H9 (cell line): ENCODE data around the gene MISP. TPM values are rescaled to one million over a fixed set of nuclear protein-coding genes. Genes with fewer than 3 reads are reported as not detected.

ENCODE experiments used
- DNase-seq: peaks from one replicate; pipeline ENCODE4 v3.0.0-alpha.2; 2017
- H2AFZ ChIP-seq: one replicate; pipeline ENCODE4 v1.6.1; 2013; ENCODE audit warnings: mild to moderate bottlenecking, low read length, control low read depth, moderate library complexity
- H2AK5ac ChIP-seq: 2 replicates; pipeline ENCODE4 v1.6.1; 2013; ENCODE audit warnings: low read length, control low read depth, mixed read lengths; ENCODE audit not compliant: insufficient read length
- H2BK120ac ChIP-seq: one replicate; pipeline ENCODE4 v1.6.1; 2013; ENCODE audit warnings: low read depth, mild to moderate bottlenecking, low read length, control low read depth, inconsistent platforms; ENCODE audit not compliant: poor library complexity, severe bottlenecking
- H2BK12ac ChIP-seq: 2 replicates; pipeline ENCODE4 v1.6.1; 2013; ENCODE audit warnings: low read length, control low read depth, mixed read lengths, low read depth; ENCODE audit not compliant: insufficient read length
- H2BK15ac ChIP-seq: 2 replicates; pipeline ENCODE4 v1.6.1; 2013; ENCODE audit warnings: low read depth, low read length, control low read depth
- H2BK20ac ChIP-seq: one replicate; pipeline ENCODE4 v1.6.1; 2013; ENCODE audit warnings: low read depth, mild to moderate bottlenecking, low read length, control low read depth, inconsistent platforms; ENCODE audit not compliant: poor library complexity, severe bottlenecking
- H2BK5ac ChIP-seq: 2 replicates; pipeline ENCODE4 v1.6.1; 2013; ENCODE audit warnings: low read length, control low read depth, mixed read lengths; ENCODE audit not compliant: insufficient read length
- H3K14ac ChIP-seq: 2 replicates; pipeline ENCODE4 v1.6.1; 2013; ENCODE audit warnings: low read length, control low read depth; ENCODE audit not compliant: insufficient read depth
- H3K18ac ChIP-seq: 2 replicates; pipeline ENCODE4 v1.6.1; 2013; ENCODE audit warnings: low read depth, mild to moderate bottlenecking, mixed read lengths, low read length, control low read depth; ENCODE audit not compliant: insufficient read length
- H3K23ac ChIP-seq: 2 replicates; pipeline ENCODE4 v1.6.1; 2013; ENCODE audit warnings: low read length, control low read depth, mixed read lengths, low read depth; ENCODE audit not compliant: insufficient read length
- H3K23me2 ChIP-seq: 2 replicates; pipeline ENCODE4 v1.6.1; 2013; ENCODE audit warnings: low read depth, mild to moderate bottlenecking, mixed read lengths, low read length, control low read depth; ENCODE audit not compliant: insufficient read length, poor library complexity, severe bottlenecking
- H3K27ac ChIP-seq: 2 replicates; pipeline ENCODE4 v1.5.1; 2013; ENCODE audit warnings: low read length, control low read depth, mixed read lengths, low read depth; ENCODE audit not compliant: insufficient read length
- H3K27me3 ChIP-seq: 2 replicates; pipeline ENCODE4 v1.6.1; 2013; ENCODE audit warnings: low read length, control low read depth, inconsistent platforms; ENCODE audit not compliant: insufficient read depth
- H3K4ac ChIP-seq: 2 replicates; pipeline ENCODE4 v1.6.1; 2013; ENCODE audit warnings: low read depth, mild to moderate bottlenecking, control low read depth, inconsistent platforms, low read length, moderate library complexity
- H3K4me1 ChIP-seq: 2 replicates; pipeline ENCODE4 v1.6.1; 2013; ENCODE audit warnings: low read length, control low read depth, inconsistent platforms; ENCODE audit not compliant: insufficient read depth
- H3K4me2 ChIP-seq: 2 replicates; pipeline ENCODE4 v1.6.1; 2013; ENCODE audit warnings: low read length, control low read depth, mixed read lengths; ENCODE audit not compliant: insufficient read length, insufficient read depth
- H3K56ac ChIP-seq: 2 replicates; pipeline ENCODE4 v1.6.1; 2013; ENCODE audit warnings: low read depth, mild to moderate bottlenecking, mixed read lengths, low read length, control low read depth; ENCODE audit not compliant: insufficient read length
- H3K79me1 ChIP-seq: 2 replicates; pipeline ENCODE4 v1.6.1; 2013; ENCODE audit warnings: low read depth, mild to moderate bottlenecking, moderate library complexity, low read length, control low read depth, inconsistent platforms; ENCODE audit not compliant: insufficient read depth, poor library complexity, severe bottlenecking
- H3K79me2 ChIP-seq: 2 replicates; pipeline ENCODE4 v1.6.1; 2013; ENCODE audit warnings: low read length, control low read depth, inconsistent platforms; ENCODE audit not compliant: insufficient read depth
- H3K9ac ChIP-seq: 2 replicates; pipeline ENCODE4 v1.6.1; 2013; ENCODE audit warnings: low read length, control low read depth, mixed read lengths; ENCODE audit not compliant: insufficient read length; ENCODE audit errors: extremely low read depth
- H3K9me3 ChIP-seq: one replicate; pipeline ENCODE4 v1.6.1; 2013; ENCODE audit warnings: low read depth, low read length, inconsistent platforms; ENCODE audit not compliant: control insufficient read depth
- H3T11ph ChIP-seq: one replicate; pipeline ENCODE4 v1.6.1; 2013; ENCODE audit warnings: mild to moderate bottlenecking, low read length, control low read depth, inconsistent platforms
- H4K20me1 ChIP-seq: one replicate; pipeline ENCODE4 v1.6.1; 2013; ENCODE audit not compliant: control insufficient read depth, insufficient read length, insufficient read depth
- H4K5ac ChIP-seq: 2 replicates; pipeline ENCODE4 v1.6.1; 2013; ENCODE audit warnings: low read depth, mild to moderate bottlenecking, mixed read lengths, low read length, control low read depth; ENCODE audit not compliant: insufficient read length
- H4K8ac ChIP-seq: replicated peaks from 2 replicates; pipeline ENCODE4 v1.6.1; 2013; ENCODE audit warnings: low read length, control low read depth, mixed read lengths, low read depth; ENCODE audit not compliant: insufficient read length
- H4K91ac ChIP-seq: 2 replicates; pipeline ENCODE4 v1.6.1; 2013; ENCODE audit warnings: low read depth, mild to moderate bottlenecking, moderate library complexity, mixed read lengths, low read length, control low read depth; ENCODE audit not compliant: insufficient read length
- H3K27ac Mint-ChIP-seq, 3 experiments: 2 replicates in 2 of 3; 3 replicates in 1 of 3; pipeline ENCODE4 v1.8.0; 2020 to 2021; ENCODE audit warnings: mixed read lengths in 3 of 3, mild to moderate bottlenecking in 1 of 3, moderate library complexity in 1 of 3
- H3K27me3 Mint-ChIP-seq: 2 replicates; pipeline ENCODE4 v1.8.0; 2021; ENCODE audit warnings: low read depth, mild to moderate bottlenecking, moderate library complexity, mixed read lengths
- H3K36me3 Mint-ChIP-seq, 3 experiments: 2 replicates in 2 of 3; 3 replicates in 1 of 3; pipeline ENCODE4 v1.8.0; 2020 to 2021; ENCODE audit warnings: low read depth in 3 of 3, mixed read lengths in 3 of 3; ENCODE audit not compliant: insufficient read depth in 1 of 3
- H3K4me1 Mint-ChIP-seq, 2 experiments: 2 replicates each; pipeline ENCODE4 v1.8.0; 2020; ENCODE audit warnings: mixed read lengths in 2 of 2
- H3K4me3 Mint-ChIP-seq, 2 experiments: 2 replicates in 1 of 2; 3 replicates in 1 of 2; pipeline ENCODE4 v1.8.0; 2020 to 2021; ENCODE audit warnings: mild to moderate bottlenecking in 2 of 2, mixed read lengths in 2 of 2, moderate library complexity in 1 of 2
- H3K9me3 Mint-ChIP-seq, 2 experiments: 2 replicates in 1 of 2; 3 replicates in 1 of 2; pipeline ENCODE4 v1.8.0; 2020; ENCODE audit warnings: mild to moderate bottlenecking in 2 of 2, mixed read lengths in 2 of 2, moderate library complexity in 1 of 2
- CTCF ChIP-seq: fragments of 200-600 bp; sonication (generic); conservative IDR thresholded peaks from 3 replicates; pipeline ENCODE4 v1.8.0; 2021; ENCODE audit warnings: antibody characterized with exemption, mild to moderate bottlenecking
- WGBS: extraction: QIAGEN DNeasy Blood & Tissue Kit; methylation state at CpG from one replicate; pipeline ENCODE4 v1.1.7; 2013; ENCODE audit warnings: missing lambda C conversion rate, low lambda C conversion rate, mixed read lengths; ENCODE audit not compliant: insufficient read length; ENCODE audit errors: extremely low coverage; 5-methylcytosine and 5-hydroxymethylcytosine counted together
- total RNA-seq: library from RNA; stranded (reverse); gene quantifications from 2 replicates; pipeline ENCODE4 v1.2.1, GENCODE V29; 2021

The MISP gene
- total RNA-seq, 1 experiment from 2014 or later: 0.44 TPM

- Histone ChIP-seq H2BK120ac (no peak overlapping the region), H4K20me1 (no peaks in the 10 kb centered on the region), H3K79me1 (peaks cover 9% of the 10 kb centered on the region), H2BK12ac (no peak overlapping the region), H3K23me2 (no peaks in the 10 kb centered on the region), H3K18ac (no peak overlapping the region), H2AFZ (no peak overlapping the region), H4K8ac (no peak overlapping the region), H3K27me3 (no peaks in the 10 kb centered on the region), H2BK20ac (no peak overlapping the region), H4K5ac (no peak overlapping the region), H3K9me3 (no peaks in the 10 kb centered on the region), H3K79me2 (peaks cover 11% of the 10 kb centered on the region; the same call in 1 of the 2 replicates), H3K4me2 (no peak overlapping the region), H3K23ac (no peak overlapping the region), H3K4me1 (no peaks in the 10 kb centered on the region), H2BK15ac (no peak overlapping the region), H3K9ac (no peak overlapping the region), H3K14ac (no peak overlapping the region; the same call in 1 of the 2 replicates), H2BK5ac (no peak overlapping the region), H4K91ac (no peak overlapping the region), H3K27ac (no peak overlapping the region), H3K56ac (no peak overlapping the region), H3K4ac (no peak overlapping the region), H2AK5ac (no peak overlapping the region), H3T11ph (no peak overlapping the region)
- Mint-ChIP-seq H3K36me3 (peaks cover 44 to 68% (median 68%) of the 10 kb centered on the region in 3 experiments), H3K4me3 (no peak overlapping the region), H3K27me3 (no peaks in the 10 kb centered on the region; the same call in 1 of the 2 replicates), H3K27ac (no peak overlapping the region), H3K9me3 (no peaks in the 10 kb centered on the region; a peak in 1 of 5 replicates), H3K4me1 (0 out of 4 replicates have a peak, but pooled peaks cover 0 to 3% of the 10 kb centered on the region in 2 experiments)
- no peak for TF ChIP-seq CTCF
- WGBS: no CpG with 5 or more reads among the region's 26 CpGs
- DNase-seq: no peak
Observed at GRCh38 chr19:808423-808775, 57.5 kb downstream of the MISP start.
